Left cardiac atrium (tissue), 4 donors: Measurements from ENCODE around the gene SIT1. TPM values are rescaled to one million over a fixed set of nuclear protein-coding genes. Genes with fewer than 3 reads are reported as not detected.

ENCODE experiments used
- ATAC-seq, 2 donors: fragments of 200-7000 bp; cut with Tn5 transposase; one replicate each; pipeline ENCODE4 v1.9.1; 2020; ENCODE audit warnings: mild to moderate bottlenecking in 2 of 2, moderate library complexity in 2 of 2
- DNase-seq: peaks from one replicate; pipeline ENCODE4 v3.0.0-alpha.2; 2020
- intact Hi-C, 2 donors: fragments of 100-400 bp; cut with DNase I; formaldehyde crosslinking; loops; one replicate each; pipeline versions ENCODE4 v1.14.1 to v1.15.1; 2022 to 2023
- total RNA-seq, 2 donors: library from RNA; stranded (reverse); fragmentation: NEBNext Ultra II Directional; extraction: Animal tissue kit (Norgen Biotek cat#: 25700); gene quantifications; one replicate each; pipeline ENCODE4 v1.2.1, GENCODE V29; 2021
- donor health status: DM: no; HTN: yes; CAD: no.
- donor health status: DM: no; HTN: yes; CAD: no; lungs with severe emphysema.
- donor health status: DM: yes; HTN: yes; CAD: no.
- donor health status: Dilated cardiomyopathy.

Gene SIT1
- total RNA-seq, 2 donors from 2014 or later, result 0.86 to 1.6 TPM

DNA sequence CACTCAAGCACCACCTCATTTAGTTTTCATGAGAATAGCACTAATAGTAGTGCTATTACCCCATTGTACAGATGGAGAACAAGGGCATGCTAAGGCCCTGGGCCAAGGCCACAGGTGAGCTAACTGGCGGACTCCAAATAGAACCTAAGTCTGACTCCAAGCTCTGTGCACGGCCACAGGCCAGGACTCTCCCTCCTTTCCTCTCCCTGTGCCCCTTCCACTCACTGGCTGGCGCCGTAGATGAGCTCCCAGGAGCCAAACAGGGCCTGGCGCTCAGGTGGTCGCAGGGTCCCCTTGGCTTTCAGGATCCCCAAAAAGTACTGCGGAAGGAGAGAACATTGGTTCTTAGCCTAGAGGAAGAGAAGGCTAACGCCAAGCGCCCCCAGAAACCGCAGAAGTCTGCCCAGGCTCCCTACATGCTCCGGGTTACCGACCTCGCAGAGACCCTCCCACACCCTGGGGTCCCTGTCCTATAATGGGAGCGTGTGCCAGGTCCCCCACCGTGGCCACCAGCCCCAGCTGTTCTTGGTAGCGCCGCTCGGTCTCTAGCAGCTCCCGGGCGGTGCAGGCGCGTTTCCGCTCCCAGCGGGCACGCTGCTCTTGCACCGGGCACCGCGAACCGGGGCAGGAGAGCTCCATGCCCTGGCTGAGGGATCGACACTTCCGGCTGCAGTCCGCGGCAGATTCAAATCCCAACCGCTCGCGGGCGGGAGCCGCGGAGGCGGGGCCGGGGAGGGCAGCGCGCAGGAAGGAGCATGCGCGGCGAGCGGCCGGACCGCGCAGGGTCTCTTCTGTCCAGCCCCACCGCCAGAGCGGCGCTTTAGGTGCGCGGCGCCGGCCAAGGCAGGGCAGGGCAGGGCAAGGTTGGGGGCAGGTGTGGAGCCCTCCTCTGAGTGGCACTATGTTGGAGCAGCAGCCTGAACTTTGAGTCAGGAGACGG lies 14.1 kb upstream of the SIT1 start, which contains the start of gene ARHGEF39:
Gene ARHGEF39 (minus strand): TSS at position 665 of the 940 bp plus-strand sequence. CDS start 26 bp downstream, at position 639.
- peak; percentile 84 for DNase-seq
- ATAC-seq, result peak; percentile 91 to 93
- intact Hi-C loops, result no loop called here

DNA sequence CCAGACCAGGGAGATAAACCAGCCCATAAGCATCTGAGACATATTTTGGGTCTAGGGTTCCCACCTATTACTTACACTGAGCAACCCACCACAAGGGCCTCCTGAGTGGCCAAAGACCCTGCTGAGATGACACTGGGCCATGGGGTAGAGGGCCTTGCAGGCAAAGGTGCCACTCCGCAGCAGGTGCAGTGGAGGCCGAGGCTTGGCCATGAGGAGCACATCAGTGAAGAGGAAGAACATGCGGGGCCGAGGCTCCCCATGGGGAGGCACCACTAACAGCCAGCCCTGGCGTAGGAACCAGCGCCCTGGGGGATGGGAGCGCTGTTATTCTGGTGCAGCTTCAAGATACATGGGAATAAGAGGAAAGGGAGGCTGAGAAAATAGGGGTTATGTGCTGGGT lies 11.7 kb upstream of the SIT1 start:
- ATAC-seq (no peak), DNase-seq (no peak)
- intact Hi-C loops, result no loop called here

DNA sequence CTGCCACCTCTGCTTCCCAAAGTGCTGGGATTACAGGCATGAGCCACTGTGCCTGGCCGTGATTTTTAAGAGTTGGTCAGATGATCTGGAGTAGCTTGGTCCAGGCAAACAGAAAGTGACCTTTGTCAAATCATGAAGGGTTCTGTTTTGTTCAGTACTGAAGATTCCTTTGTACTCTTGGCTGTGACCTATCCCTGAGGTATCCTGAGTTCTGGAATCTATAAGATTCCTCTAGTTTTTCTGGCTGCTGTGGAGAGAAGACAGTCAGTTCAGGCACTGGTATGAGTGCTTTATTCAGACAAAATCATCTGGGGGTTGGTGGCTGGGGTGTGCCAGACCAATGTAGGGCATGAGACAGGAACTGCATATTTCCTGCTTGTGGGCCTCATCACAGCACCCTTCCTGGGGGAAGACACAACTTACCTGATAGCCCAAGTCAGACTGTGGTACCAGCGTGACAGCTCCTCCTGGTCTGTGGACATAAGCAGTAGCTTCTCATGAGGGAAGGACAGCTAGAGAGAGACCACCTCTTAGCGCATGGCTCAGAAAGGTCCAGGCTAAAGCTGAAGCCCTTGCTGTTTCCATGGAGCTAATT lies 11.1 kb upstream of the SIT1 start:
- ATAC-seq (no peak), DNase-seq (no peak)
- intact Hi-C loops, result loop anchor here in 1 of 2 donors (2.0 kb wide), 2 partner anchors 27 to 67 kb away; partner anchors contain the start of gene TPM2

DNA sequence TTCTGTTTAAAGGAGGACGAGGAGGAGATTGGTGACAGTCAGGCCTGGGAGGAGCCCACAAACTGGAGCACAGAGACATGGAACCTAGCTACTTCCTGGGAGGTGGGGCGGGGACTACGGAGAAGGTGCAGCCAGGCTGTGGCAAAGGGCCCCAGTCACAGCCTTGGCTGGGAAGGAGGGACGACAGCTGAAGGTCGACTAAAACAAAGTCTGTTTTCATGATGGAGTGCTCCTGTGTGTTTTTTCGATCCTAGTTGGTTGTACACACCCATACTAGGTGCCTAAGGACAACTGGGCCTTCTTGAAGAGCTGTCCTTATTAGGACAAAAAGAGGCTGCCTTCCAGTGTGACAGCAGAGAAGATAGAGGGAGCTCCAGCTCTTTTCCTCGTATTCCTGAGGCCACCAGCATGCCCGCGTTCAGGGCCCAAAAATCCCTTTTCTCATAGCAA lies 10.3 kb upstream of the SIT1 start:
- no peak for ATAC-seq
- DNase-seq, result no peak
- intact Hi-C loops, result loop anchor here in 1 of 2 donors (2.0 kb wide), 2 partner anchors 28 to 68 kb away; partner anchors contain the start of gene TPM2

DNA sequence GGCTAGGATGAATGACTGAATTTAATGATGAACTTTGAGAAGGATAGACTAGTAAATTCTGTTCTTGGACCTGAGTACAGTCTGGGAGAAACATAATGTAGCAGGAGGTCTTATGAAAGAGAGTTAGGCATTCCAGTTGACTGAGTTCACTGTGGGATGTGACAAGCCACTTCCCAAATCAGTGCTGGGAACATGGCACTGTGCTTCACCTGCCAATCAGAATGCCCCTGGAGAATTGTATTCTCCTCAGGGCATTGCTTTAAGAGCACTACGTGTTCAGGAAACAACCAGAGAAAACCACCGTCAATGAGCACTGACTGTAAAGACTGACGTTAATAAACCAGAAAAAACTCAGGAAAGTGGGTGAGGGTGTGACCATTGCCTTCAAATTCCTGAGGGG lies 8.6 kb upstream of the SIT1 start:
- DNase-seq, result no peak
- peak; percentile 0 to 5 for ATAC-seq
- intact Hi-C loops, result no loop called here

DNA sequence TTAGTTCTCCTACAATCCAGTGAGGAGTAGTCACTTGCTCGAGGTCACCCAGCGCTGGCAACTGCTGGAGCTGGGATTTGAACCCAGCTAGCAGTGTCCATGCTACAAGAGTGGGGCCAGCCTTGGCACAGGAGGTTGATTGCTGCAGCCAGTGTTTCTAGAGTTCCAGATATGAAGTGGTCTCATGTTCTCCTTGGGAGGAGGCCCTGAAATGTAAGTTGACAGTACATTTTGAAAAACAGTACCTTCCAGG lies 8.2 kb upstream of the SIT1 start:
- DNase-seq (peak; percentile 60), ATAC-seq (peak in 1 of 2 donors; percentile 7)
- intact Hi-C loops, result no loop called here

DNA sequence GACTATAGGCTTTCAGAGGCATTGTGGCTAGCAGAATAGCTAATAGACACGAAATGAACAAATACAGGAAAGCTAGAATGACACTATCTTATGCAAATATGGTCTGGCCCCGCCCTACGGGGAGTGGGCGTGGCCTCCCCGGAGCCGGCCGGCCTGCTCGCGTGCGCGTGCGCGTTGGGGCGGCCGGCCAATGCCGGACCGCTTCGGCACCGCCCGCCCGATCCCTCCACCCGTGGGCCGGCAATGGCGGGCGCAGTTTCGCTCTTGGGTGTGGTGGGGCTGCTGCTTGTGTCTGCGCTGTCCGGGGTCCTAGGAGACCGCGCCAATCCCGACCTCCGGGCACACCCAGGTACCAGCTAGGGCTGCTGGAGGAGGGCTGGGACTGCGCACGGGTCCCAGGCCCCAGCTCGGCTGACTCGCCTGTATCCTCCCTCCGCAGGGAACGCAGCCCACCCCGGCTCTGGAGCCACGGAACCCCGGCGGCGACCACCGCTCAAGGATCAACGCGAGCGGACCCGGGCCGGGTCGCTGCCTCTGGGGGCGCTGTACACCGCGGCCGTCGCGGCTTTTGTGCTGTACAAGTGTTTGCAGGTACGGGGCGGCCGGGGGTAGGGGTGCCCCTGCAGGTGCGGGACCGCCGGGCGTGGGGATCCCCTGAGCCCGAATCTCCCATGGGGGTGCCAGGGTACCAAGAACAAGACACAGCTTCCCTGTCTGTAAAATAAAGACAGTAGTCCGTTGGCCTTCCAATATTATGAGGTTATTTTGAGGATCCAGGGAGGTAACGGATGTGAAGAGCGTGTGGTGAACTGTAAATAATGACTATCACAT lies 7.6 kb upstream of the SIT1 start, which contains the start of gene CCDC107:
Gene CCDC107 (plus strand): TSS at position 156 of the 831 bp plus-strand sequence. CDS start 88 bp downstream, at position 244.
- peak; percentile 90 for DNase-seq
- intact Hi-C loops, result no loop called here
- ATAC-seq, result peak; percentile 82 to 83

DNA sequence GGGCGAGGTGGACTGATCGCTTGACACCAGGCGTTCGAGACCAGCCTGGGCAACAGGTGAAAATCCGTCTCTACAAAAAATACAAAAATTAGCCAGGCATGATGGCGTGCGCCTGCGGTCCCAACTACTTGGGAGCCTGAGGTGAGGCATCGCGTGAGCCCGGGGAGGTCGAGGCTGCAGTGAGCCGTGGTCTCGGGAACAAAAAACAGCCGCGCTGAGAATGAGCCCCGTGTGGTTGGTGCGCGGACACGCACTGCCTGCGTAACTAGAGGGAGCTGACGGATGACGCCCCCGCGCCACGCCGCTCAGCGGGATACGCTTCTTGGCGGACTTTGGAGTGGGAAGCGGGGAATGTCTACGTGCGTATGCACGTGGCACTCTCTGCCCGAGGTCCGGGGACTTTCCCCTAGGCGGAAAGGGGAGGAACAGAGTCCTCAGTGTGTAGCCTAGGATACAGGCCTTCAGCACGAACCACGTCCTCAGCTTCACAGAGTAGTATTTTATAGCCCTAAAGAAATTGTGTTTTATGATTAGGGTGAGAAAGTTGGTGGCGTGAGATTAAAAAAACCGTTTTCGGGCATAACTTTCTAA lies 6.9 kb upstream of the SIT1 start, which contains the start of gene RMRP:
Gene RMRP (minus strand): TSS at position 474 of the 591 bp plus-strand sequence.
- peak; percentile 95 to 97 for ATAC-seq
- intact Hi-C loops, result no loop called here
- peak; percentile 99 for DNase-seq

DNA sequence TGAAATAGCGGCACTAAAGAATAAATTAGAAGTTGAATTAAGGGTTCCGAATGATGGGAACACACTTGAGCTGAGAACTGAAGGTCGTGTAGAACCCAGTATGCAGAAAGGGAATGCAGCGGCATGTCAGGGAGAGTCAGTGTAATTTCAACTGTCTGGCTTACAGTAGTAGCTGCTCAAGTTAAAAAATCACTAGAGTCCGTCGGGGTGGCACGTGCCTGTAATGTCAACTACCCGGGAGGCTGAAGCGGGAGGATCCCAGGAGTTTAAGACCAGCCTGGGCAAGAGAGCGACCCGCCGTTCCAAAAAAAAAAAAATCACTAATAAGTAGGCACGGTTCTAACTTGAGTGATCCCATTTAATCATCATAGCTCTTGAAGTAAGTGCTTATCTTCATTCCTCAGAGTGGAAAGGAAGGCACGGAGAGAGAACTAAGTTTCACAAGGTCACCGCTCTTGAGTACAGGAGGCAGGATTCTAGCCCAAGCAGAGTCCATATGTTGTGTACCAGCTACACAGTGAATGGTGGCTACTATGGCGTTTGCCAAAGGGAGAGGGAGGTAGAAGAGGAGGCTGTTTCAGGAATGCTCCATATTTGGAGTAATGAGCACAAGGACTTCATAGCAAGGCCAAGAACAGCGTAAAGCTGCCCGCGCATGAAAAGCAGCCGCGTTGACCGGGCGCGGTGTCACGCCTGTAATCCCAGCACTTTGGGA lies 6.3 kb upstream of the SIT1 start:
- ATAC-seq (peak; percentile 7 to 17), DNase-seq (no peak)
- intact Hi-C loops, result no loop called here

DNA sequence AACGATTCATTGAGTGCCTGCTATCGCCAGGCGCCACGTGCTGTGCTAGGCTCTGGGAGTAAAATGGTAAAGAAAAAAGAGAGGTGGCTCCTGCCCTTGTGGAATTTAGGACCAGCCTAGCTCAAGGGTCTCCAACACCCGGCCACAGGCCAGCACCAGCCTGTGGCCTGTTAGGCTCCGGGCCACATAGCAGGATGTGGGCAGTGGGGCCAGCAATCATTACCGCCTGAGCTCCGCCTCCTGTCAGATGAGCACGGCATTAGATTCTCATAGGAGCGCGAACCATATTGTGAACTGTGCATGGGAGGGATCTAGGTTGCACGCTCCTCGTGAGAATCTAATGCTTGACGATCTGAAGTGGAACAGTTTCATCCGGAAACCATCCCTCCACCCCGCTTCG lies 5.6 kb upstream of the SIT1 start:
- DNase-seq (no peak), ATAC-seq (no peak)
- intact Hi-C loops, result no loop called here

DNA sequence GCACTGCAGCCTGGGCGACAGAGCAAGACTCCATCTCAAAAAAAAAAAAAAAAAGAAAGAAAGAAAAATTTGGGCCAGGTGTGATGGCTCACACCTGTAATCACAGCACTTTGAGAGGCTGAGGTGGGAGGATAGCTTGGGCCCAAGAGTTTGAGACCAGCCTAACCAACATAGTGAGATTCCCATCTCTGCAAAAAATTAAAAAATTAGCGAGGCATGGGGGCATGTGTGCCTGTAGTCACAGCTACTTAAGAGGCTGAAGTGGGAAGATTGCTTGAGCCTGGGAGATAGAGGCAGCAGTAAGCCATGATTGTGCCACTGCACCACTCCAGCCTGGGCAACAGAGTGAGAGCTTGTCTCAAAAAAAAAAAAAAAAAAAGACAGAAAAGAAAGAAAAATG lies 2.9 kb upstream of the SIT1 start:
- DNase-seq (no peak), ATAC-seq (no peak)
- intact Hi-C loops, result no loop called here

DNA sequence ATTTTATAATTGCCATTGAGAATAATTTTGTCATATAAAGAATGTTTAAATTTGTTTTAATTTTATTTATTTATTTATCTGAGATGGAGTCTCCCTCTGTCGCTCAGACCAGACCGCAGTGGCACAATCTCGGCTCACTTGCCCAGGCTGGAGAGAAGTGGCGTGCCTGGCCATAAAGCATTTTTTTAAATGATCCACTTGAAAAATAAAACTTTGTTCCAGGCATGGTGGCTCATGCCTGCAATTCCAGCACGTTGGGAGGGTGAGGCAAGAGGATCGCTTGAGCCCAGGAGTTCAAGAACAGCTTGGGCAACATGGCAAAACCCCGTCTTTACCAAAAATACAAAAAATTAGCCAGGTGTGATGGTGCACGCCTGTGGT lies 2.1 kb upstream of the SIT1 start:
- ATAC-seq (no peak), DNase-seq (no peak)
- intact Hi-C loops, result no loop called here

DNA sequence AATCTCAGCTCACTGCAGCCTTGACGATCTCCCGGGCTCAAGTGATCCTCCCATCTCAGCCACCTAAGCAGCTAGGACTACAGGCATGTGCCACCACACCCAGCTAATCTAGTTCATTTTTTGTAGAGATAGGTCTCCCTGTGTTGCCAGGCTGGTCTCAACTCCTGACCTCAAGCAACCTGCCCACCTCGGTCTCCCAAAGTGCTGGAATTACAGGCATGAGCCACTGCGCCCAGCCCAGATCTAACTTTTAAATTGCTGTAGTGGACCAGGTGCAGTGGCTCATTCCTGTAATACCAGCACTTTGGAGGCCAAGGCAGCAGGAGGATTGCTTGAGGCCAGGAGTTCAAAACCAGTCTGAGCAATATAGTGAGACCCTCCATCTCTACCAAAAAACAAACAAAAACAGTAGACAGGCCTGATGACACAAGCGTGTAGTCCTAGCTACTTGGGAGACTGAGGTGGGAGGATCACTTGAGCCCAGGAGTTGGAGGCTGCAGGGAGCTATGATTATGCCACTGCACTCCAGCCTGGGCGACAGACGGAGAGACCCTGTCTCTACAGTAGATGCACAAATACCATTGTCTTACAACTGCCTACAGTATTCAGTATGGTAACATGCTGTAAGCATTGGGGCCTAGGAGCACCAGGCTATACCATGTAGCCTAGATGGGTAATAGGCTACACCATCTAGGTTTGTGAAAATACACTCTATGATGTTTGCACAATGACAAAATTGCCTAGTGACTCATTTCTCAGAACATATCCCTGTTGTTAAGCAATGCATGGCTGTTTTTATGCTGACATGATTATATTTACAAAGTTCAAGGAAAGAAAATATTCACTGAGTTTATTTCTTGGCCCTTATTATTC lies 1.5 kb upstream of the SIT1 start:
- ATAC-seq (no peak), DNase-seq (no peak)
- intact Hi-C loops, result no loop called here

DNA sequence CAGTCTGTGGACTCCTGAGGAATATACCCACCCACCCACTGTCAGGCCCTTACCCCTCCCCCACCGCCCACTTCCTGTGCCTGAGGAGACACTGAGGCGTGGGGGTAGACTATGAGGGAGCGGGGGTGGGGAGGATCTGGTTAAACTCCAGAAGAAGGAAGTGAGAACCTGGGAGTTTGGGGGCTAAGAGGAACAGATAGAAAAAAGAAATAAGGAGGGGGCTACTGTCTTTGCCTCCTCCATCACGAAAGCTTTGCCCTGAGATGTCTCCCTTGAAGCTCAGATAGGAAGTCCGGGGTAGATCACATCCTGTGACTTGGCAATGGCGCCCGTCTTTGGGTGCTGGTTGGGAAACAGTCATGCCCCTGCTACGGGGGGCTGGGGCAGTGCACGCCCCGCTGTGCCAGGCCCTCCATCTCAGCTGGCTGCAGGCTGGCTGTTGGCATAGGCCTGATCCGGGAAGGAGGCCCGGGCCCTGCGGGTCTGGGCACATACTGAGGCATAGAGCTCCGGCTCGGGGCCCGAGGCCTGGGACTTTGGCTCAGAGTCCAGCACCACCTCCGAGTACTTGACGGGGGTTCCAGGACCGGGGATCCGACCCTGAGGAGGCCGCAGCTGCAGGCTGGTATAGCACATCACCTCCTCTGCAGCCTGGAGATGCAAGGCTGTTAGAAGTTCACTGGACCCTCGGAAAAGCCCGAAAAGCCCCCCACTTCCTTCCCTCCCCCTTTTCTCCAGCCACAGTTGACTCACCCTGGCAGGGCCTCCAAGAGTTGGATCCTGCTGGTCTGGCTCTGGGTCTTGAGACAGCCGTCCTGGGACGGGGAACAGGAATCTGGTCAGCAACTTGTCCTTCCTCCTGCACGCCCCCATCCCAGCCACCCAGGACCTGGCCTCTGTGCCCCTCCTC lies 1.0 kb downstream of the SIT1 start:
- intact Hi-C loops, result loop anchor here in 1 of 2 donors (5.0 kb wide), 1 partner anchor 233 kb away; no protein-coding TSS in a partner anchor
- peak; percentile 69 for DNase-seq
- ATAC-seq, result peak; percentile 3

DNA sequence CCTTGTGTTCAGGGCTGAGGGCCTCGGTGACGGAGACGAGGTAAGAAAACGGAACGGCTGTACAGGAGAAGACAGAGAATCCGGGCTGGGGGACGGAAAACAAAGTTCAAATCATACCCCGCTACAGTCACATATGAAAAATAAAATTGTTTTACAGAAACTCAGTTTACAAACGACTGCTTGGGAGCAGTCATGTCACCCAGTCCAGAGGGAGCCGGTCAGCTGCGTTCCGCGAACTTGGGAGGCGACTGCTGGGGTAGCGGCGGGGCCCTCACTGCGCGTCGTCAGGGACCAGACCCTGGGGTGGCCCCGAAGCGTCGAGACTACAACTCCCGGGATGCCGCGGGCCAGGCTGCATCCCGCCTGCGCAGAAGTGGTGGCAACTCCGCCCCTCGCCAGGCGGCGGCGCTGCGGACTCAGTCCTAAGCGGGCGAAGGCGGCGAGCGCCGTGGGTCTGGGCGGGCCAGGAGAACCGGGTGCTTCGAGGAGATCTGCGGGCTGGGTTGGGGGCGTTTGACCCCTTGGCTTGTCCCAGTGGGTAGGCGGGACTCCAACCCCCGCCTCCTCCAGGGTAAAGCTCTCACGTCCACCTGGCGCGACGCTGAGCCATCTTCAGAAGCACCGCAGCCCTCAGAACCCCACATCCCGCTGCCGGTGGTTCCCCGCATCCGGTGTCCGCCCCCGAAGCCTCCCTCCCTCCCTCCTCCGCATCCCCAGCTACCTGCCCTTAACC lies 4.0 kb downstream of the SIT1 start:
- intact Hi-C loops, result loop anchor here in 1 of 2 donors (5.0 kb wide), 1 partner anchor 236 kb away; no protein-coding TSS in a partner anchor
- peak; percentile 95 to 96 for ATAC-seq

DNA sequence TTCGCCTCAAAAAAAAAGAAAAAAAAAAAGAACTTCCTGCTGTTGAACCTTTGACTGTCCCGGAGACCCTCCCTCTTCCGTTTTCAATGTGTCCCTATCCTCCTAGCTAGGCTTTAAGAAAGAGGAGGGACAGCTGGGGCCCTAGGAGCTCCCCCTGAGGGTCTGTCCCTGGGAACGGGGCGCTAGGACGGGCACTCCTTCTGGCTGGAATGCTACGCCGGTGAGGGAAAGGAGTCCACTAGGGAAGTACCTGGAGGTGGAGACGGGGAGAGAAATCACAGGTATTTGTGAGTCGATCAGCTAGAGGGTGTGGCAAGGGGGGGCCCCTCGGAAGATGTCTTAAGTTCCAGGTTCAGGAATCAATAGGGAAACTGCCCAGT lies 4.6 kb downstream of the SIT1 start:
- DNase-seq (peak; percentile 30), ATAC-seq (peak; percentile 17 to 36)
- intact Hi-C loops, result loop anchor here in 1 of 2 donors (5.0 kb wide), 1 partner anchor 236 kb away; no protein-coding TSS in a partner anchor

More for the DNA sequence above, 4.0 kb downstream of the SIT1 start:
- peak; percentile 95 for DNase-seq
